Testis (tissue), 3 donors: ENCODE results near the gene GPANK1. TPM values are rescaled to one million over a fixed set of nuclear protein-coding genes. Genes with fewer than 3 reads are reported as not detected.

Source experiments
- DNase-seq: peaks from one replicate; pipeline ENCODE4 v3.0.0-alpha.2; 2019
- H3K27ac ChIP-seq, 2 donors: fragments of 200-600 bp; sonication (generic); one replicate each; pipeline ENCODE4 v1.5.1; 2019
- H3K27me3 ChIP-seq: fragments of 200-600 bp; sonication (generic); one replicate; pipeline ENCODE4 v1.5.1; 2019
- H3K36me3 ChIP-seq: fragments of 200-600 bp; sonication (generic); one replicate; pipeline ENCODE4 v1.5.1; 2017; ENCODE audit warnings: low read depth; ENCODE audit errors: missing control alignments
- H3K4me1 ChIP-seq: fragments of 200-600 bp; sonication (generic); one replicate; pipeline ENCODE4 v1.5.1; 2019
- H3K4me3 ChIP-seq, 2 donors: fragments of 200-600 bp; sonication (generic); one replicate each; pipeline ENCODE4 v1.5.1; 2017 to 2019
- H3K9me3 ChIP-seq: fragments of 200-600 bp; sonication (generic); one replicate; pipeline ENCODE4 v1.5.1; 2017
- CTCF ChIP-seq, 3 experiments: fragments of 450-650 bp in 2 of 3; fragments of 200-600 bp in 1 of 3; sonication (generic) in 1 of 3; IDR thresholded peaks; one replicate each; pipeline ENCODE4 v1.5.1; 2016 to 2019; ENCODE audit warnings: antibody characterized with exemption in 3 of 3, mild to moderate bottlenecking in 2 of 3, moderate library complexity in 1 of 3
- POLR2A ChIP-seq: fragments of 450-650 bp; IDR thresholded peaks from one replicate; pipeline ENCODE4 v1.6.1; 2017; ENCODE audit warnings: antibody characterized with exemption, mild to moderate bottlenecking, moderate library complexity
- WGBS, 2 donors: methylation state at CpG; one replicate each; pipeline ENCODE4 v1.1.5; 2018; 5-methylcytosine and 5-hydroxymethylcytosine counted together
- intact Hi-C: fragments of 100-400 bp; cut with DNase I; formaldehyde crosslinking; loops from one replicate; pipeline ENCODE4 v1.15.1; 2023; ENCODE audit warnings: low total_unique reads
- microRNA-seq, 2 donors: library from miRNA; unstranded; fragments of <30 nt; microRNA quantifications; one replicate each; pipeline ENCODE4, GENCODE V29; 2016; ENCODE audit warnings: borderline number of aligned reads in 2 of 2, borderline replicate concordance in 1 of 2
- polyA plus RNA-seq: library from polyadenylated mRNA; stranded (reverse); fragments of 350-450 nt; fragmentation: Illumina TruSeq; extraction: RNeasy Lipid Tissue Mini Kit (QIAGEN cat#74804); gene quantifications from one replicate; pipeline ENCODE4 v1.2.3, GENCODE V29; 2014; ENCODE audit warnings: low read depth, low replicate concordance; ENCODE audit not compliant: insufficient read depth
- small RNA-seq, 2 donors: library from RNA; depleted of rRNA; stranded (forward); fragments of <200 nt; gene quantifications; one replicate each; pipeline ENCODE3, GENCODE V24; 2016
- total RNA-seq, 2 donors: library from RNA; depleted of rRNA; stranded (reverse); fragments of >200 nt; gene quantifications; one replicate each; pipeline ENCODE4 v1.2.3, GENCODE V29; 2016

GPANK1 gene
- total and polyA plus RNA-seq, 3 donors from 2014 or later = 34.5 to 81.3 (median 46.1) TPM

DNA sequence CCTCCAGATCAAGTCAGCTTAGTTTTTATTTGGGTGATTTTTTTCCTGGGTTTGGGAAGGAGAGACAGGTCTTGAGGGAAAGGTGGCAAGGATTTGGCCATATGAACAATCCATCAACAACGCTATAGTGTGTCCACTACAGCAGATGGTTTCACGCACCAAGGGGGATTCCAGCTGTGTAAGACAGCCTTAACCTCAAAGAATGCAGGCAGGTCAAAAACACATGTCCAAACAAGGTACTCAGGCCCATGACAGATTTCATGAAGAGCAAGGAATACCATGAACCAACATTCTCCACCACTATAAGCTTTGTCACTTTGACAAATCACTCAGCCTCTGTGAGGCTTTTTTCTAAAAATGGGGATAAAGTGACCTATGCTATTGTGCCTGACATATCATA, 47.8 kb downstream of the GPANK1 start:
- intact Hi-C loops = no loop called here
- no peak for DNase-seq
- no peak overlapping the region for H3K4me3 ChIP-seq
- TF ChIP-seq POLR2A = no peak
- TF ChIP-seq CTCF (IDR thresholded peaks at IDR 0.05) = no peak
- H3K27ac ChIP-seq = no peak overlapping the region
- peaks cover 6% of the 10 kb centered on the region for H3K4me1 ChIP-seq
- whole genome bisulfite sequencing, 2 donors = 89 to 93% methylated on average over 2 of the region's 2 CpGs
- no peaks in the 10 kb centered on the region for H3K9me3 ChIP-seq
- H3K36me3 ChIP-seq = no peaks in the 10 kb centered on the region
- H3K27me3 ChIP-seq = no peaks in the 10 kb centered on the region

DNA sequence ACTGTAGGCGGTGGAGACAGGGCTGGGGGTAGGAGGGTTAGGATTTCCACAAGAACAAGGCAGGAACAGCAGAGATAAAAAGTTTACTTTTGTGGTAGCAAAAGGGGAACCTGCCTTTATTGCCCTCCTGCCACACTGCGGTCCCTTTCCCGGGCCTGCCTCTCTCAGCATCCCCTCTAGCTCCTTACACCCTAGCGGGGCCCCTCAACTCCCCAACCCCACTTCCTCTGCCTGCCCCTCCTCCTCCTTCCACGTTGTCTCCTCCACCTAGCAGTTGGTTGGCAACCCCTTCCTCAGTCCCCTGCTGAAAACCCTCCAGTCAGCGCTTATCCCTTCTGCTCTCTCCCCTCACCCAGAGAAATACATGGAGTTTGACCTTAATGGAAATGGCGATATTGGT, 49.0 kb downstream of the GPANK1 start:
- Histone ChIP-seq H3K4me3 (no peak overlapping the region), H3K27ac (no peak overlapping the region)

DNA sequence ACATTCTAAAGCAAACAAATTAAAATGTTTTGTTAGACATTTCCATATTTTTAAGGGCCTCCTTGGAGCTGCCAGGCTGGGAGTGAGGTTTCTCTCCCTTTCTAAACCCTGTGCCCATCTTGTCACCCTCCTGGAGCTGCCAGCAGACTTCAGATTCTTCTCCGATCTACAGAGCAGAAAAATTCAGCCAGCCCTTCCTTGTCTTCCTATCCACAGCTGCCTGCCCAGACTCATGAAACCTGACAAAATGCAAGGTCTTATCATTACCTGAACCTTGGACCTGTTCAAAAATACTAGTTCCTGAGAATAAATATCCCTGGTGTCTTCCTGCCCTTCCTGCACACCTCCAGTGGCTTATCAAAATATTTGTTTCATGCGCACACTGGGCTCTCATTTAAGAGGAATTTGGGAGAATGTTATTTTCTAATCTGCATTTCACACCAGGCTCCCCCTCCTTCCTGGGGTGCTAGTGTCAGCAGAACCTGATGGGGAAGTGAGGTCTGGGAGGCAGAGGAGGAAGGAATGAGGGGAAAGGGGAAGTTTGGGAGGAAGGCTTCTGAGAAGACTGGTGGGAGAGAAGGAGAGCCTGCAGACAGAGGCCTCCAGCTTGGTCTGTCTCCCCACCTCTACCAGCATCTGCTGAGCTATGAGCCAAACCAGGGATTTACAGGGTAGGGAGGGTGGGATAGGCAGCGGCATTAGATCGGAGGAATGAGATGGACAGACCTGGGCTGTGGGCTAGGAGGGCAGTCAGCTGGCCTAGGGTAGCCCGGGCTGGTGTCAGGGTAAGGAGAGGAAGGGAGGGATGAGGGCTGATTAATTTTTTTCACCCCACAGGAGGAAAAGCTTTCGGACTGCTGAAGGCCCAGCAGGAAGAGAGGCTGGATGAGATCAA, 49.9 kb downstream of the GPANK1 start, which contains the start of gene AIF1:
Gene AIF1 (plus strand): TSS at position 551 of the 895 bp plus-strand sequence. CDS start 96 bp downstream, at position 647.
- Histone ChIP-seq H3K9me3 (no peaks in the 10 kb centered on the region), H3K4me1 (no peaks in the 10 kb centered on the region), H3K36me3 (no peaks in the 10 kb centered on the region), H3K27me3 (no peaks in the 10 kb centered on the region), H3K4me3 (no peak within 1 kb of the TSS), H3K27ac (no peak within 1 kb of the TSS)
- no peak for DNase-seq
- intact Hi-C loops = no loop called here
- no peak for TF ChIP-seq CTCF (IDR thresholded peaks at IDR 0.05)
- TF ChIP-seq POLR2A = no peak
- WGBS, 2 donors = 66 to 71% methylated on average over 6 of the region's 6 CpGs

More for the DNA sequence above, 49.0 kb downstream of the GPANK1 start:
- Histone ChIP-seq H3K27me3 (no peaks in the 10 kb centered on the region), H3K36me3 (no peaks in the 10 kb centered on the region), H3K9me3 (no peaks in the 10 kb centered on the region), H3K4me1 (no peaks in the 10 kb centered on the region)
- TF ChIP-seq CTCF (IDR thresholded peaks at IDR 0.05) (no peak), POLR2A (no peak)
- intact Hi-C loops = no loop called here
- no peak for DNase-seq
- 67 to 68% methylated on average over 7 of the region's 7 CpGs for WGBS, 2 donors

DNA sequence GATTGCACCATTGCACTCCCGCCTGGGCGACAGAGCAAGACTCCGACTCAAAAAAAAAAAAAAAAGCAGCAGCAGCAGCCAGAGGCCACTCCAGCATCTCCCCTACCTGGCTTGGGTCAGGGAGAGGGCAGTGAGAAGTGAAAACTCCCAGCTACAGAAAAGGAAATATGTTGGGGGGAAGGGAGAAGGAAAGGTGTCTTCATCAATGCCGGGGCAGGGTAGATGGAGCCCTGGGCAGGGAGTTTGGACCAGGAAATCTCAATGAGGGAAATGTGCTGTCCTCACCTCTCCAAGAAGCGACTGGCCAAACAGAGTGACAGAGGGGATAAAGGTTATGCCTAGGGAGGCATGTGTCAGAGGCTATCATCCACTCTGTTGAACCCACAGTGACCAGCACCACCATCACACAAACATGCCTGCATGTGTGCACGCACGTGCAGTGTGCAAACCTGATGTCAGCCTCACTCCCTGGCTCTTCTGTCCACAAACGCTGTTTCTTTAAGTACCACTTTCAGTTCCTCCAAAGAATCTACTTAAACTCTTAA, 50.6 kb downstream of the GPANK1 start:
- no peaks in the 10 kb centered on the region for H3K4me1 ChIP-seq
- no peaks in the 10 kb centered on the region for H3K36me3 ChIP-seq
- DNase-seq = no peak
- no peak overlapping the region for H3K27ac ChIP-seq
- 75 to 89% methylated on average over 8 of the region's 8 CpGs for WGBS, 2 donors
- TF ChIP-seq CTCF (IDR thresholded peaks at IDR 0.05) (no peak), POLR2A (no peak)
- H3K27me3 ChIP-seq = no peaks in the 10 kb centered on the region
- H3K4me3 ChIP-seq = no peak overlapping the region
- intact Hi-C loops = no loop called here
- H3K9me3 ChIP-seq = no peaks in the 10 kb centered on the region

Small RNA genes lying within 50 kb of the gene (microRNA-seq; reads per million reads assigned to microRNA genes)
- gene MIR4646 = 2.8 reads per million in 2 donors
- 0 to 1.4 reads per million in 2 donors for gene MIR6832

Small RNA genes lying within 50 kb of the gene (small RNA-seq; reads per million reads assigned to genes)
- 0 reads per million in 2 donors for gene MIR4646
- 0 reads per million in 2 donors for gene MIR6832
- gene RF00019 = 0 reads per million in 2 donors
- gene SNORA38 = 27.6 to 30.7 reads per million in 2 donors
- 0 reads per million in 2 donors for gene UQCRHP1

Other genes with a start within 250 kb of the GPANK1 start
Only the 30 nearest of the 37 such genes appear.
- gene MCCD1, start 136.0 kb downstream of the GPANK1 start, total RNA-seq = not detected
- not detected for gene MCCD1, start 136.0 kb downstream of the GPANK1 start, polyA plus RNA-seq
- gene DDX39B, start 123.0 kb downstream of the GPANK1 start, total RNA-seq = 100 to 1,000 TPM; 312 to 360 TPM
- 250 TPM for gene DDX39B, start 123.0 kb downstream of the GPANK1 start, polyA plus RNA-seq
- gene ATP6V1G2, start 118.4 kb downstream of the GPANK1 start, total RNA-seq = 1 to 10 TPM; 3.3 to 6.9 TPM
- gene ATP6V1G2, start 118.4 kb downstream of the GPANK1 start, polyA plus RNA-seq = 4.7 TPM
- 10 to 100 TPM; 51.2 to 55.3 TPM for gene NFKBIL1, start 117.4 kb downstream of the GPANK1 start, total RNA-seq
- gene NFKBIL1, start 117.4 kb downstream of the GPANK1 start, polyA plus RNA-seq = 25.9 TPM
- 1 to 10 TPM; 1.3 to 2.6 TPM for gene LTA, start 92.7 kb downstream of the GPANK1 start, total RNA-seq
- gene LTA, start 92.7 kb downstream of the GPANK1 start, polyA plus RNA-seq = 2.0 TPM
- under 1 TPM; 0.24 to 0.31 TPM for gene TNF, start 89.4 kb downstream of the GPANK1 start, total RNA-seq
- 1.1 TPM for gene TNF, start 89.4 kb downstream of the GPANK1 start, polyA plus RNA-seq
- 1 to 10 TPM in 1 of 2 donors, not detected in 1; 2.0 TPM for gene LTB, start 82.6 kb downstream of the GPANK1 start, total RNA-seq
- 7.2 TPM for gene LTB, start 82.6 kb downstream of the GPANK1 start, polyA plus RNA-seq
- gene LST1, start 78.7 kb downstream of the GPANK1 start, total RNA-seq = 1 to 10 TPM in 1 of 2 donors, under 1 TPM in 1; 0.71 to 1.2 TPM
- gene LST1, start 78.7 kb downstream of the GPANK1 start, polyA plus RNA-seq = 13.0 TPM
- gene NCR3, start 72.0 kb downstream of the GPANK1 start, total RNA-seq = 1 to 10 TPM in 1 of 2 donors, not detected in 1; 2.6 TPM
- gene NCR3, start 72.0 kb downstream of the GPANK1 start, polyA plus RNA-seq = 1.7 TPM
- 1 to 10 TPM; 2.9 to 6.3 TPM for gene AIF1, start 49.8 kb downstream of the GPANK1 start, total RNA-seq
- gene AIF1, start 49.8 kb downstream of the GPANK1 start, polyA plus RNA-seq = 34.8 TPM
- gene PRRC2A, start 44.3 kb downstream of the GPANK1 start, total RNA-seq = 100 to 1,000 TPM; 288 to 301 TPM
- 473 TPM for gene PRRC2A, start 44.3 kb downstream of the GPANK1 start, polyA plus RNA-seq
- gene BAG6, start 12.3 kb downstream of the GPANK1 start, total RNA-seq = 100 to 1,000 TPM; 654 to 710 TPM
- 861 TPM for gene BAG6, start 12.3 kb downstream of the GPANK1 start, polyA plus RNA-seq
- gene APOM, start 9.1 kb downstream of the GPANK1 start, total RNA-seq = 1 to 10 TPM; 7.5 to 9.8 TPM
- 27.9 TPM for gene APOM, start 9.1 kb downstream of the GPANK1 start, polyA plus RNA-seq
- 10 to 100 TPM; 13.9 to 17.8 TPM for gene C6orf47, start 4.2 kb downstream of the GPANK1 start, total RNA-seq
- gene C6orf47, start 4.2 kb downstream of the GPANK1 start, polyA plus RNA-seq = 11.9 TPM
- 100 to 1,000 TPM; 397 to 421 TPM for gene CSNK2B, start 1.1 kb upstream of the GPANK1 start, total RNA-seq
- 523 TPM for gene CSNK2B, start 1.1 kb upstream of the GPANK1 start, polyA plus RNA-seq
- 10 to 100 TPM; 14.0 to 15.9 TPM for gene LY6G5B, start 5.0 kb upstream of the GPANK1 start, total RNA-seq
- 16.3 TPM for gene LY6G5B, start 5.0 kb upstream of the GPANK1 start, polyA plus RNA-seq
- gene LY6G5C, start 16.1 kb upstream of the GPANK1 start, total RNA-seq = 10 to 100 TPM in 1 of 2 donors, 1 to 10 TPM in 1; 8.7 to 18.3 TPM
- gene LY6G5C, start 16.1 kb upstream of the GPANK1 start, polyA plus RNA-seq = 14.0 TPM
- gene ABHD16A, start 38.3 kb upstream of the GPANK1 start, total RNA-seq = 10 to 100 TPM; 77.0 to 85.9 TPM
- 108 TPM for gene ABHD16A, start 38.3 kb upstream of the GPANK1 start, polyA plus RNA-seq
- gene LY6G6F, start 41.9 kb upstream of the GPANK1 start, total RNA-seq = not detected
- gene LY6G6F, start 41.9 kb upstream of the GPANK1 start, polyA plus RNA-seq = 0.41 TPM
- not detected for gene LY6G6D, start 50.4 kb upstream of the GPANK1 start, total RNA-seq
- gene LY6G6D, start 50.4 kb upstream of the GPANK1 start, polyA plus RNA-seq = not detected
- gene LY6G6C, start 56.7 kb upstream of the GPANK1 start, total RNA-seq = under 1 TPM in 1 of 2 donors, not detected in 1; 0.39 TPM
- gene LY6G6C, start 56.7 kb upstream of the GPANK1 start, polyA plus RNA-seq = 1.4 TPM
- gene MPIG6B, start 58.4 kb upstream of the GPANK1 start, total RNA-seq = under 1 TPM; 0.74 to 0.94 TPM
- gene MPIG6B, start 58.4 kb upstream of the GPANK1 start, polyA plus RNA-seq = 1.3 TPM
- 10 to 100 TPM; 19.6 to 38.0 TPM for gene DDAH2, start 64.3 kb upstream of the GPANK1 start, total RNA-seq
- 50.8 TPM for gene DDAH2, start 64.3 kb upstream of the GPANK1 start, polyA plus RNA-seq
- 10 to 100 TPM; 35.4 to 93.5 TPM for gene CLIC1, start 71.5 kb upstream of the GPANK1 start, total RNA-seq
- 130 TPM for gene CLIC1, start 71.5 kb upstream of the GPANK1 start, polyA plus RNA-seq
- 100 to 1,000 TPM in 1 of 2 donors, 10 to 100 TPM in 1; 77.6 to 135 TPM for gene MSH5, start 75.0 kb upstream of the GPANK1 start, total RNA-seq
- gene MSH5, start 75.0 kb upstream of the GPANK1 start, polyA plus RNA-seq = 36.2 TPM
- gene SAPCD1, start 97.7 kb upstream of the GPANK1 start, total RNA-seq = 10 to 100 TPM; 10.4 to 11.6 TPM
- gene SAPCD1, start 97.7 kb upstream of the GPANK1 start, polyA plus RNA-seq = 5.9 TPM
- 1 to 10 TPM; 3.1 to 6.3 TPM for gene VWA7, start 112.3 kb upstream of the GPANK1 start, total RNA-seq
- gene VWA7, start 112.3 kb upstream of the GPANK1 start, polyA plus RNA-seq = 2.7 TPM
- 100 to 1,000 TPM in 1 of 2 donors, 10 to 100 TPM in 1; 94.8 to 131 TPM for gene VARS1, start 130.8 kb upstream of the GPANK1 start, total RNA-seq
- gene VARS1, start 130.8 kb upstream of the GPANK1 start, polyA plus RNA-seq = 156 TPM
- 10 to 100 TPM; 43.3 to 49.6 TPM for gene LSM2, start 142.0 kb upstream of the GPANK1 start, total RNA-seq
- 55.5 TPM for gene LSM2, start 142.0 kb upstream of the GPANK1 start, polyA plus RNA-seq
- 10 to 100 TPM; 30.3 to 87.9 TPM for gene HSPA1L, start 150.3 kb upstream of the GPANK1 start, total RNA-seq
- gene HSPA1L, start 150.3 kb upstream of the GPANK1 start, polyA plus RNA-seq = 103 TPM